Mammary epithelial cell (primary cell): ENCODE measurements around the gene PLEKHM3.

Experiments used
- EZH2 ChIP-seq: IDR thresholded peaks from 2 replicates; pipeline ENCODE4 v1.6.1; 2012; ENCODE audit warnings: low read length, inconsistent platforms, borderline replicate concordance
- TF ChIP-seq, protein P1 (sequence below), 2 donors: IDR thresholded peaks in 1 of 2; conservative IDR thresholded peaks in 1 of 2; 2 replicates each; pipeline ENCODE4 v1.5.1; 2011 to 2012; ENCODE audit warnings: inconsistent platforms in 2 of 2, low read length in 2 of 2, mild to moderate bottlenecking in 2 of 2, control low read depth in 1 of 2, low read depth in 1 of 2; ENCODE audit not compliant: insufficient read depth in 1 of 2; ENCODE audit errors: extremely low read depth in 1 of 2

DNA sequence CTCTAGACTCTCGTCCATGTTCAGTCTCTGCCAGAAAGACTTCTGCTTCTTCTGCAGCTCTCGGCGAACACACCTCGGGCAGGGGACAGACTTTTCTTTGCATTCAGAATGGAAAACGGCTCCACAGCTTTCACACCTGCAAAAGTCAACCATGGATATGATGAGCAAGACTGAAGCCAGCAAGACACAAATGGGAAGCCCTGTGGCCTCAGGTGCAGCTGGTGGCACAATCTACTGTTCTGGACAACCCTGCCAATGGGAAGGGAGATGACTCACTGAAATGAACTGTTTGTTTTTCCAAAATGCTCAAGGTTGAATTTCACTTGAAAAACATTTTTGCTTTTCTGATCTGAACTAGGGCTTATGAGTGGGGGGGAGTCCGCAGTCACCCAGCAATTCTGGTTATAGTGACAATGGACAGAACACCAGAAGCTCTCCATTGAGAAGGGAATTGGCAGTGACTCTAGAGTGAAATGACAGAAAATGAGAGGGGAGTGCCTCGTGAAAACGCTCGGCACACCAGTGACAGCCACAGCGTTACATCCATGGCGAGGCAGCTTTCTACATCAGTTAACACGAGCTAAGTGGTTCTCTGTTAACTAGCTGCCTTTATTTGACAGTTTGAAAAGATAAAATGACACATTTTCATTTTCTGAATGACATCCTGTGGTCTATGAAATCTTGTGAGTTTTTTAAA lies 196.8 kb downstream of the PLEKHM3 start:
- TF ChIP-seq, protein P1, sequence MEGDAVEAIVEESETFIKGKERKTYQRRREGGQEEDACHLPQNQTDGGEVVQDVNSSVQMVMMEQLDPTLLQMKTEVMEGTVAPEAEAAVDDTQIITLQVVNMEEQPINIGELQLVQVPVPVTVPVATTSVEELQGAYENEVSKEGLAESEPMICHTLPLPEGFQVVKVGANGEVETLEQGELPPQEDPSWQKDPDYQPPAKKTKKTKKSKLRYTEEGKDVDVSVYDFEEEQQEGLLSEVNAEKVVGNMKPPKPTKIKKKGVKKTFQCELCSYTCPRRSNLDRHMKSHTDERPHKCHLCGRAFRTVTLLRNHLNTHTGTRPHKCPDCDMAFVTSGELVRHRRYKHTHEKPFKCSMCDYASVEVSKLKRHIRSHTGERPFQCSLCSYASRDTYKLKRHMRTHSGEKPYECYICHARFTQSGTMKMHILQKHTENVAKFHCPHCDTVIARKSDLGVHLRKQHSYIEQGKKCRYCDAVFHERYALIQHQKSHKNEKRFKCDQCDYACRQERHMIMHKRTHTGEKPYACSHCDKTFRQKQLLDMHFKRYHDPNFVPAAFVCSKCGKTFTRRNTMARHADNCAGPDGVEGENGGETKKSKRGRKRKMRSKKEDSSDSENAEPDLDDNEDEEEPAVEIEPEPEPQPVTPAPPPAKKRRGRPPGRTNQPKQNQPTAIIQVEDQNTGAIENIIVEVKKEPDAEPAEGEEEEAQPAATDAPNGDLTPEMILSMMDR (conservative IDR thresholded peaks at IDR 0.05 in 1 of 2, IDR thresholded peaks at IDR 0.05 in 1 of 2; ENCODE audit: extremely low read depth in 1 of 2, insufficient read depth in 1 of 2, low read depth in 1 of 2, low read length in 2 of 2) = no peak
- TF ChIP-seq EZH2 = no peak
